Omental fat pad (tissue), 4 donors: Measurements from ENCODE around the gene TAS2R14. TPM values are rescaled to one million over a fixed set of nuclear protein-coding genes. Genes with fewer than 3 reads are reported as not detected.

ENCODE experiments used
- ATAC-seq: fragments of 150-250 bp; one replicate; pipeline ENCODE4 v1.9.1; 2016; ENCODE audit warnings: mild to moderate bottlenecking, moderate library complexity; ENCODE audit not compliant: low FRiP score
- DNase-seq: peaks from one replicate; pipeline ENCODE4 v3.0.0-alpha.2; 2019; ENCODE audit warnings: low spot score
- total RNA-seq, 4 donors: library from RNA; depleted of rRNA; stranded (reverse); fragments of >200 nt; gene quantifications; one replicate each; pipeline ENCODE4 v1.1.0, GENCODE V29; 2016
- TF ChIP-seq, protein P1 (sequence below), 3 donors: fragments of 450-650 bp; IDR thresholded peaks; one replicate each; pipeline ENCODE4 v1.5.1; 2016 to 2017; ENCODE audit warnings: antibody characterized with exemption in 3 of 3, mild to moderate bottlenecking in 3 of 3, moderate library complexity in 2 of 3

The TAS2R14 gene
- total RNA-seq, 4 donors from 2014 or later = 1.9 to 8.7 (median 3.0) TPM

GRCh38 chr12:10891937-10892336, 47.1 kb downstream of the TAS2R14 start:
- TF ChIP-seq, protein P1, sequence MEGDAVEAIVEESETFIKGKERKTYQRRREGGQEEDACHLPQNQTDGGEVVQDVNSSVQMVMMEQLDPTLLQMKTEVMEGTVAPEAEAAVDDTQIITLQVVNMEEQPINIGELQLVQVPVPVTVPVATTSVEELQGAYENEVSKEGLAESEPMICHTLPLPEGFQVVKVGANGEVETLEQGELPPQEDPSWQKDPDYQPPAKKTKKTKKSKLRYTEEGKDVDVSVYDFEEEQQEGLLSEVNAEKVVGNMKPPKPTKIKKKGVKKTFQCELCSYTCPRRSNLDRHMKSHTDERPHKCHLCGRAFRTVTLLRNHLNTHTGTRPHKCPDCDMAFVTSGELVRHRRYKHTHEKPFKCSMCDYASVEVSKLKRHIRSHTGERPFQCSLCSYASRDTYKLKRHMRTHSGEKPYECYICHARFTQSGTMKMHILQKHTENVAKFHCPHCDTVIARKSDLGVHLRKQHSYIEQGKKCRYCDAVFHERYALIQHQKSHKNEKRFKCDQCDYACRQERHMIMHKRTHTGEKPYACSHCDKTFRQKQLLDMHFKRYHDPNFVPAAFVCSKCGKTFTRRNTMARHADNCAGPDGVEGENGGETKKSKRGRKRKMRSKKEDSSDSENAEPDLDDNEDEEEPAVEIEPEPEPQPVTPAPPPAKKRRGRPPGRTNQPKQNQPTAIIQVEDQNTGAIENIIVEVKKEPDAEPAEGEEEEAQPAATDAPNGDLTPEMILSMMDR (IDR thresholded peaks at IDR 0.05) = no peak
- no peak for ATAC-seq
- DNase-seq = no peak

DNA sequence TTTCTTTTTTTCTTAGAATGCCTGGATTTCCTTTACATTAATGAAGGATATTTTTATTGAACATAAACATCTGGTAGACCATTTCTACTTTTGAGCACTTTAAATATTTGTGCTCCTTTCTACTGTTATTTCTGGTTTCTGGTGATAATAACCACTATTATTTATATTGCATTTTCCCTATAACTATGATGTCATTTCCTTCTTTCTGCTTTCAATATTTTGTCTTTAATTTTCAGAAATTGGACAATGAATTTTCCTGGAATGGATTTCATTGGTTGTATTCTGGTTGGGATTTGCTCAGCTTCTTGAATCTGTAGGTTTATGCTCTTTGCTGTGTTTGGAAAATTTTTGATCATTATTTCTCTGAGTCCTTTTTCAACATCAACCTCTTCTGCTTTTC, 49.8 kb downstream of the TAS2R14 start:
- TF ChIP-seq, protein P1 (IDR thresholded peaks at IDR 0.05) = no peak
- ATAC-seq = no peak
- no peak for DNase-seq

Other genes with a start within 250 kb of the TAS2R14 start
- gene YBX3, start 215.9 kb downstream of the TAS2R14 start, total RNA-seq = 100 to 1,000 TPM; 281 to 567 (median 448) TPM
- not detected for gene TAS2R7, start 136.6 kb downstream of the TAS2R14 start, total RNA-seq
- gene TAS2R8, start 132.0 kb downstream of the TAS2R14 start, total RNA-seq = not detected
- not detected for gene TAS2R9, start 129.1 kb downstream of the TAS2R14 start, total RNA-seq
- 1 to 10 TPM in 1 of 4 donors, under 1 TPM in 1, not detected in 2; 0.88 to 1.9 TPM for gene TAS2R10, start 112.9 kb downstream of the TAS2R14 start, total RNA-seq
- gene PRR4, start 89.8 kb downstream of the TAS2R14 start, total RNA-seq = 1 to 10 TPM; 1.5 to 2.5 (median 1.8) TPM
- gene PRH1, start 55.0 kb downstream of the TAS2R14 start, total RNA-seq = 10 to 100 TPM; 23.2 to 38.0 (median 30.1) TPM
- 1 to 10 TPM; 1.3 to 5.5 (median 3.0) TPM for gene TAS2R13, start 29.7 kb downstream of the TAS2R14 start, total RNA-seq
- not detected for gene PRH2, start 10.0 kb downstream of the TAS2R14 start, total RNA-seq
- 10 to 100 TPM in 1 of 4 donors, 1 to 10 TPM in 3; 2.0 to 12.1 (median 3.8) TPM for gene TAS2R50, start 47.6 kb upstream of the TAS2R14 start, total RNA-seq
- 1 to 10 TPM; 2.6 to 4.6 (median 4.3) TPM for gene TAS2R20, start 59.0 kb upstream of the TAS2R14 start, total RNA-seq
- gene TAS2R19, start 83.4 kb upstream of the TAS2R14 start, total RNA-seq = 10 to 100 TPM in 1 of 4 donors, 1 to 10 TPM in 3; 3.2 to 10.7 (median 7.1) TPM
- 10 to 100 TPM in 1 of 4 donors, 1 to 10 TPM in 3; 2.4 to 10.9 (median 5.0) TPM for gene TAS2R31, start 92.1 kb upstream of the TAS2R14 start, total RNA-seq
- gene TAS2R46, start 123.0 kb upstream of the TAS2R14 start, total RNA-seq = 1 to 10 TPM; 1.5 to 6.6 (median 2.9) TPM
- 1 to 10 TPM; 1.4 to 8.0 (median 3.0) TPM for gene TAS2R43, start 153.1 kb upstream of the TAS2R14 start, total RNA-seq
- gene TAS2R30, start 195.4 kb upstream of the TAS2R14 start, total RNA-seq = 10 to 100 TPM in 1 of 4 donors, 1 to 10 TPM in 3; 2.5 to 17.8 (median 8.5) TPM
- 1 to 10 TPM; 5.0 to 9.6 (median 6.6) TPM for gene SMIM10L1, start 231.9 kb upstream of the TAS2R14 start, total RNA-seq
- gene TAS2R42, start 247.7 kb upstream of the TAS2R14 start, total RNA-seq = not detected